ENCODE results near the gene BIK. TPM values are rescaled to one million over a fixed set of nuclear protein-coding genes. Genes with fewer than 3 reads are reported as not detected.

BIK gene
- total and polyA plus RNA-seq, 12 donors = 0.28 to 0.88 (median 0.57) TPM; not detected in 5

DNA sequence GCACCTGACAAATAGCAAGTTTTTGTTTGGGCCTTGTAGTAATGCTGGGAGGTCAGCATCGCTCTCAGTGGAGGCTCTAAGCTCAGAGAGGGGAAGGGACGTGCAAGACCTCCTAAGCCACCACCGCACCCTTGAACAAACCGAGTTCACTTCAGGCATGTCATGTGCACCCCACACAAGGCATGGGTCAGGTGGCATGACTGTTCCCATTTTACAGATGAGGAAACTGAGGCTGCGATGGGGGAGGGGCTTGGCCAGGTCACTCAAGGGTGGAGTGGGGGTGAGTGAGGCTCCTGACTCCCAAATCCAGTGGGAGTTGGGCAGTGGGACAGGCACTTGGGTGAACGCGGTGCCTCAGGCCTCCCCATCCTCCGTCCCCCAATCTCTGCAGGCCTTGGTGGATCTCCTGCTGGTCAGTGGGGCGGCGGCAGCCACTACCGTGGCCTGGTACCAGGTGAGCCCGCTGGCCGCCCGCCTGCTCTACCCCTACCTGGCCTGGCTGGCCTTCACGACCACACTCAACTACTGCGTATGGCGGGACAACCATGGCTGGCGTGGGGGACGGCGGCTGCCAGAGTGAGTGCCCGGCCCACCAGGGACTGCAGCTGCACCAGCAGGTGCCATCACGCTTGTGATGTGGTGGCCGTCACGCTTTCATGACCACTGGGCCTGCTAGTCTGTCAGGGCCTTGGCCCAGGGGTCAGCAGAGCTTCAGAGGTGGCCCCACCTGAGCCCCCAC is 52.0 kb downstream of the BIK start:
- 95 to 97% methylated on average over 24 of the region's 24 CpGs for whole genome bisulfite sequencing, 2 donors
- peaks cover 0 to 40% (median 7%) of the 10 kb centered on the region in 9 donors for H3K36me3 ChIP-seq
- ATAC-seq (no peak), DNase-seq (no peak)
- no peak overlapping the region for H3K27ac ChIP-seq
- no peaks in the 10 kb centered on the region for H3K9me3 ChIP-seq
- no peak overlapping the region for H3K4me3 ChIP-seq
- no peaks in the 10 kb centered on the region for H3K27me3 ChIP-seq
- H3K4me1 ChIP-seq = peaks cover 6 to 39% (median 27%) of the 10 kb centered on the region in 9 donors
- TF ChIP-seq, protein P1, sequence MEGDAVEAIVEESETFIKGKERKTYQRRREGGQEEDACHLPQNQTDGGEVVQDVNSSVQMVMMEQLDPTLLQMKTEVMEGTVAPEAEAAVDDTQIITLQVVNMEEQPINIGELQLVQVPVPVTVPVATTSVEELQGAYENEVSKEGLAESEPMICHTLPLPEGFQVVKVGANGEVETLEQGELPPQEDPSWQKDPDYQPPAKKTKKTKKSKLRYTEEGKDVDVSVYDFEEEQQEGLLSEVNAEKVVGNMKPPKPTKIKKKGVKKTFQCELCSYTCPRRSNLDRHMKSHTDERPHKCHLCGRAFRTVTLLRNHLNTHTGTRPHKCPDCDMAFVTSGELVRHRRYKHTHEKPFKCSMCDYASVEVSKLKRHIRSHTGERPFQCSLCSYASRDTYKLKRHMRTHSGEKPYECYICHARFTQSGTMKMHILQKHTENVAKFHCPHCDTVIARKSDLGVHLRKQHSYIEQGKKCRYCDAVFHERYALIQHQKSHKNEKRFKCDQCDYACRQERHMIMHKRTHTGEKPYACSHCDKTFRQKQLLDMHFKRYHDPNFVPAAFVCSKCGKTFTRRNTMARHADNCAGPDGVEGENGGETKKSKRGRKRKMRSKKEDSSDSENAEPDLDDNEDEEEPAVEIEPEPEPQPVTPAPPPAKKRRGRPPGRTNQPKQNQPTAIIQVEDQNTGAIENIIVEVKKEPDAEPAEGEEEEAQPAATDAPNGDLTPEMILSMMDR (IDR thresholded peaks at IDR 0.05) = no peak
- intact Hi-C loops (cut with DNase I) = no loop called here

DNA sequence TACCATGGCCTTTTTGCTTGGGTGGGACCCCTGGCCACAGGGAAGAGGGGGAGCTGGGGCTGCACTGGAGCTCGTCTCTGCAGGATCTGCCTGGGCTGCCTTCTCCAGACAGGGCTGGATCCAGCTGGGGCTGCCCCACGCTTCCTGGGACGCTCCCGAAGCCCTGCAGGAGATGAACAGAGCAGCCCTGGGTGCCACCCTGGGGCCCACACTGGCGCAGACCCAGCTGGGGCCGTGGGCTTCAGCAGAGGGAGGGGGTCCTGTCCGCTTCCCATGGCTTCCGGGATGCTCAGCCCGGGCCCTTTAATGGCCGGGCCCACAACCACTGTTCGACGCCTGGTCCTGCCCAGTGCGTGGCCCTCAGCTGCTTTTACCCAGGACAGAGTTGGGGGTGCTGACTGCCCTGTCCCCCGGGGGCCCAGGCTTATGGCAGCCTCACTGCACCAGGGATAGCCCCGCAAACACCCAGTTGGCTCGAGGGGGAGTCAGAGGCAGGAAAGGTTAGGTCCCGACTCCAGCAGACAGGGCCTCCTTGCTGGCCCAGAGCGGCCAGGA is 52.8 kb downstream of the BIK start:
- TF ChIP-seq, protein P1 (IDR thresholded peaks at IDR 0.05) = no peak
- DNase-seq (no peak), ATAC-seq (peak in 2 of 8 donors; percentile 3 to 6)
- Histone ChIP-seq H3K9me3 (no peaks in the 10 kb centered on the region), H3K4me1 (peaks cover 6 to 39% (median 25%) of the 10 kb centered on the region in 9 donors), H3K36me3 (peaks cover 0 to 47% (median 7%) of the 10 kb centered on the region in 9 donors), H3K27me3 (no peaks in the 10 kb centered on the region), H3K27ac (peak overlapping the region in 2 of 10 donors; percentile 27 to 36), H3K4me3 (no peak overlapping the region)
- intact Hi-C loops (cut with DNase I) = no loop called here
- WGBS, 2 donors = 81 to 87% methylated on average over 18 of the region's 18 CpGs

DNA sequence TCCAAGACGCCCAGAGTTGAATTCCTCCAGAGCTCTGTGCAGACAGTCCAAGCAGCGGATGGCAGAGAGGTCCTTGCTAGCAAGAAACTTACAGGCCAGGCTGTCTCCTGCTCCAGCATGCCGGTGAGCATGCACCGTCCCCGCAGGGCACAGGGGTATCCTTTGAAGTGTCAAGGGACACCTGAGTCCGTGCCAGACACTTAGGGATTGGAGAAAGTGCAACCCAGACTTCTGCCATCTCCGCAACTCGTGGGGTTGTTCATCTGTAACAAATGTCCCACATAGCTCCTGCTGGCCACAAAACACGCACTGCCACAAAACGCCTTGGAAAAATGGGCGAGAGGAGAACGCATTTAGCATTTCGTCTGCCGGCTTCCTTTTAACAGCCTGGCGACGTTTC is 54.1 kb downstream of the BIK start:
- H3K4me3 ChIP-seq = no peak overlapping the region
- DNase-seq = no peak
- TF ChIP-seq, protein P1 (IDR thresholded peaks at IDR 0.05) = no peak
- peak in 2 of 8 donors; percentile 1 to 19 for ATAC-seq
- H3K36me3 ChIP-seq = peaks cover 0 to 52% (median 7%) of the 10 kb centered on the region in 9 donors
- H3K4me1 ChIP-seq = peaks cover 6 to 32% (median 20%) of the 10 kb centered on the region in 9 donors
- WGBS, 2 donors = 39 to 45% methylated on average over 16 of the region's 16 CpGs
- H3K9me3 ChIP-seq = no peaks in the 10 kb centered on the region
- H3K27me3 ChIP-seq = no peaks in the 10 kb centered on the region
- no peak overlapping the region for H3K27ac ChIP-seq
- intact Hi-C loops (cut with DNase I) = no loop called here

DNA sequence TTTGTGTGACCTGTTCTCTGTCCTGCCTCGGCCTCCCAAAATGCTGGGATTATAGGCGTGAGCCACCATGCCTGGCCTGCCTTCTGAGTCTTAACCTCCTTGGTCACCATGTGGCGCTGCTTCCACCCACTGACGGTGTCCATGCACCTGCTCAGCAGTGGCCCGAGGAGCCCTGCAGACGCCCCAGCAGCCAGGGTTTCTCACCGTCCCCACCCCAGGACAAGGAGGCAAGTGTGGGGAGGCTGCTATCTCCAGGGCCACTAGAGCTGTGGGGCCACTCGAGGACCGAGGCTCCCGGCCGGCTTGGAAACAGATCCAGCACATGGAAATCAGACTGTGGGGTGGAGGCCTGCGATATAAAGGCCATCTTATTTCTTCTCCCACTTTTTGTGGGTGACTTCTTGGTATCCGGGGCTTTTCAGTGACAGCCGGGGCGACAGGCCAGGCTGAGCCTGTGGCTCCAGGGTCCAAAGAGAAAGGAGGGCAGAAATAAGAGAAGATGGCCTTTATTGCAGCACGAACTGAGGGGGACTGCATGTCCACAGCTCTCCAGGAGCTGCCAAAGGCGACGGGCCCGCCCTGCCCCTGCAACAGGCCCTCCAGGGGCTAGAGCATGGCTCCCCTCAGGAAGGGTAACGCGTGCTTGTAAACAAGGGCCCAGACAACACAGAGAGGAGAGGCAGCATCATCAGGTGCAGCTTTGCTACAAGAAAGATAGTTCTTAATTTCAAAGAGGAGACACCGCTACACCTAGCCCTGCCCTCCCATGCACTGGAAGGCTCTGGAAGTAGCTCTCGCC is 55.8 kb downstream of the BIK start:
- H3K36me3 ChIP-seq = peaks cover 0 to 54% (median 7%) of the 10 kb centered on the region in 9 donors
- intact Hi-C loops (cut with DNase I) = no loop called here
- no peak for DNase-seq

More for the DNA sequence above, 55.8 kb downstream of the BIK start:
- ATAC-seq = no peak
- TF ChIP-seq, protein P1 (IDR thresholded peaks at IDR 0.05) = no peak
- no peaks in the 10 kb centered on the region for H3K9me3 ChIP-seq
- peaks cover 6 to 26% (median 17%) of the 10 kb centered on the region in 9 donors for H3K4me1 ChIP-seq
- no peak overlapping the region for H3K4me3 ChIP-seq
- no peaks in the 10 kb centered on the region for H3K27me3 ChIP-seq
- WGBS, 2 donors = 91 to 92% methylated on average over 23 of the region's 23 CpGs
- H3K27ac ChIP-seq = no peak overlapping the region

All from heart right ventricle (tissue), 16 donors.